Measurements from ENCODE around the gene ZNF76.

ZNF76 gene

GRCh38 chr6:35265523-35265922 lies 6.0 kb downstream of the ZNF76 start:
- TF ChIP-seq CTCF (conservative IDR thresholded peaks at IDR 0.05; ENCODE audit: low read depth, low read length) = no peak
- no peak for DNase-seq (ENCODE audit: low read depth)

GRCh38 chr6:35267446-35267845 lies 7.9 kb downstream of the ZNF76 start:
- DNase-seq (ENCODE audit: low read depth) = no peak
- no peak overlapping the region for H3K4me3 ChIP-seq (ENCODE audit: low read length)
- no peak for TF ChIP-seq CTCF (conservative IDR thresholded peaks at IDR 0.05; ENCODE audit: low read depth, low read length)

More at GRCh38 chr6:35265523-35265922, 6.0 kb downstream of the ZNF76 start:
- H3K4me3 ChIP-seq (ENCODE audit: low read length) = no peak overlapping the region

- no peak for DNase-seq (ENCODE audit: low read depth)
- no peak overlapping the region for H3K4me3 ChIP-seq (ENCODE audit: low read length)
- TF ChIP-seq CTCF (conservative IDR thresholded peaks at IDR 0.05; ENCODE audit: low read depth, low read length) = no peak
These were observed 8.4 kb downstream of the ZNF76 start for GRCh38 chr6:35267897-35268296.

- no peak overlapping the region for H3K4me3 ChIP-seq (ENCODE audit: low read length)
- no peak for DNase-seq (ENCODE audit: low read depth)
- no peak for TF ChIP-seq CTCF (conservative IDR thresholded peaks at IDR 0.05; ENCODE audit: low read depth, low read length)
These were observed 12.5 kb downstream of the ZNF76 start for GRCh38 chr6:35272005-35272404.

GRCh38 chr6:35273822-35274559 lies 14.5 kb downstream of the ZNF76 start:
- H3K4me3 ChIP-seq (ENCODE audit: low read length) = no peak overlapping the region
- no peak for TF ChIP-seq CTCF (conservative IDR thresholded peaks at IDR 0.05; ENCODE audit: low read depth, low read length)
- DNase-seq (ENCODE audit: low read depth) = no peak

GRCh38 chr6:35275744-35276260 lies 16.3 kb downstream of the ZNF76 start:
- no peak for DNase-seq (ENCODE audit: low read depth)
- no peak for TF ChIP-seq CTCF (conservative IDR thresholded peaks at IDR 0.05; ENCODE audit: low read depth, low read length)
- H3K4me3 ChIP-seq (ENCODE audit: low read length) = no peak overlapping the region

- DNase-seq (ENCODE audit: low read depth) = no peak
- no peak overlapping the region for H3K4me3 ChIP-seq (ENCODE audit: low read length)
- TF ChIP-seq CTCF (conservative IDR thresholded peaks at IDR 0.05; ENCODE audit: low read depth, low read length) = no peak
These were observed 19.2 kb downstream of the ZNF76 start for GRCh38 chr6:35278708-35279107.
